ENCODE measurements around the gene HGS.

DNA sequence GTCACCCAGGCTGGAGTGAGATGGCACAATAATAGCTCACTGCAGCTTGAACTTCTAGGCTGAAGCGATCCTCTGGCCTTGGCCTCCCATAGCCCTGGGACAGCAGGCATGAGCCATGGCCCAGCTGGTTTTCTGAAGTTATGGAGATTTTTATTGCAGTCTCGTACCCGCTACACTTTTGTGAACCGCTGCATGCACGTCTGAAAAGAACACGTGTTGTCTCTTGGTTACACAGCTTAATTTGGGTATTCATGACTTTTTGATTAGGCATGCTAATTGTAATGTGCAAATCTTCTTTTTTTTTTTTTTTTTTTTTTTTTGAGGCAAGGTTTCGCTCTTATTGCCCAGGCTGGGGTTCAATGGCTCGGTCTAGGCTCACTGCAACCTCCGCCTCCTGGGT, 41.6 kb downstream of the HGS start:
- TF ChIP-seq, protein P1, sequence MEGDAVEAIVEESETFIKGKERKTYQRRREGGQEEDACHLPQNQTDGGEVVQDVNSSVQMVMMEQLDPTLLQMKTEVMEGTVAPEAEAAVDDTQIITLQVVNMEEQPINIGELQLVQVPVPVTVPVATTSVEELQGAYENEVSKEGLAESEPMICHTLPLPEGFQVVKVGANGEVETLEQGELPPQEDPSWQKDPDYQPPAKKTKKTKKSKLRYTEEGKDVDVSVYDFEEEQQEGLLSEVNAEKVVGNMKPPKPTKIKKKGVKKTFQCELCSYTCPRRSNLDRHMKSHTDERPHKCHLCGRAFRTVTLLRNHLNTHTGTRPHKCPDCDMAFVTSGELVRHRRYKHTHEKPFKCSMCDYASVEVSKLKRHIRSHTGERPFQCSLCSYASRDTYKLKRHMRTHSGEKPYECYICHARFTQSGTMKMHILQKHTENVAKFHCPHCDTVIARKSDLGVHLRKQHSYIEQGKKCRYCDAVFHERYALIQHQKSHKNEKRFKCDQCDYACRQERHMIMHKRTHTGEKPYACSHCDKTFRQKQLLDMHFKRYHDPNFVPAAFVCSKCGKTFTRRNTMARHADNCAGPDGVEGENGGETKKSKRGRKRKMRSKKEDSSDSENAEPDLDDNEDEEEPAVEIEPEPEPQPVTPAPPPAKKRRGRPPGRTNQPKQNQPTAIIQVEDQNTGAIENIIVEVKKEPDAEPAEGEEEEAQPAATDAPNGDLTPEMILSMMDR (IDR thresholded peaks at IDR 0.05): no peak
- TF ChIP-seq EZH2 (IDR thresholded peaks at IDR 0.05) (no peak), EZH2phosphoT487 (IDR thresholded peaks at IDR 0.05) (no peak)

Data from neural progenitor cell (in vitro differentiated cells).